NCI-H146 (cell line): ENCODE data around the gene AXIN1.
"Not testable (repeated sequence)": the region's sequence is repeated elsewhere in the genome, so short reads cannot be mapped to it uniquely, and the experiment has no call there.

Source experiments
- DNase-seq: peaks from one replicate; lab custom pipeline; 2025; lab: John Stamatoyannopoulos, UW

Gene AXIN1

DNA sequence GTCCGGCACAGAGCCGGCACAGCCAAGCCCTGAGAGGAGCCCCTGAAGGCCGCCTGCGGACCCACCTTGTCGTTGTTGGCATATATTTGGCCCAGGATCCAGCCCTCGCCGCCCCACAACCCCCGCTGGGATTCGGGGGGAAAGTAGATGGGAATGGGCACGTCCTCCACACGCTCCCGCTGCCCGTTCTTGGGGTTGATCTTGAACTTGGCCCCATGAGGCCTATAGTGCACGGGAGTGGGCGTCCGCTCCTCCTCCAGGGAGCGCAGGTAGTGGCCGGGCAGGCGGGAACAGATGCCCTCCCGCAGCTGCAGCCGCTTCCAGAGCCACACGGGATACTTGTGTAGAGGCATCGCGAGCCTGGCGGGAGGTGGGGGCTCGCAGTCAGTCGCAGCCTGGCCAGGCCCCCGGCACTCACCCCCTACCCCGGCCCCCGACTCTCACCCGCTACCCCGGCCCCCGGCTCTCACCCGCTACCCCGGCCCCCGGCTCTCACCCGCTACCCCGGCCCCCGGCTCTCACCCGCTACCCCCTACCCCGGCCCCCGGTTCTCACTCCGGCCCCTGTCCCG is 17.4 kb upstream of the AXIN1 start:
- DNase-seq = no peak

GRCh38 chr16:369275-369865 is 16.8 kb upstream of the AXIN1 start:
- DNase-seq = no peak

DNA sequence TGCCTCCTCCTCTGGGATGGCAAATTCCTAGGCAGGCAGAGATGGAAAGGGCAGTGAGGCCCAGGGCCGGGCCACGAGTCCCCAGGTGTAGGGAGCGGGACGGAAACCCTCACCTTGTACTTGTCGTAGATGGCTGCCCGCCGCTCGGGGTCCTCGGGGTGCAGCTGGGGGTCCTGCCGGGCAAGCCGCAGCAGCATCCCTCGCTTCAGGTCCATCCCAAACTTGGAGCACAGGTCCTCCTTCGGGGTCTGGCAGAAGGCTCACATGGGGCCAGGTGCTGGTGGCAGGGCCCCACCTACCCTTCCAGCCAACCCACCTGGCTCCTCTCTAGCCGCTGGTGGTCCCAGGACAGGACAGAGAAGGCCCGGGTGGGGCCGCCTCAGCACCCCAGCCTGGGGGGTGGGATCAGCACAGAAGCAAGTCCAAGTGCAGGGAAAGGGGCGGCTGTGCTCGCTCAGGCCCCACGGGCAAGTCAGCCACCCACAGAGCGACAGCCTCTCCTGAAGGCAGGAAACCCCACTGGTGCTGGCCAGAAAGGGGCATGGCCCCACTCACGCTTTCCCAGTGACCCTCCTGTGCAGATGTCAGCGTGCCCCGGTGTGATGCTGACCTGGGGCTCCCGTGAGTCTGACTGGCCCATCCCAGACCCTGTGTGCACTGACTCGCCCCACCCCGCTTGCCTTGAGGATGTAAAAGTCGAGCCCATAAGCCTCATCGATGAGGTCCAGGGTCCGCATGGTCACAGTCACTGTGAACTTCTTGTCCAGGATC is 16.1 kb upstream of the AXIN1 start:
- no peak for DNase-seq

- DNase-seq = no peak
These were observed 14.9 kb upstream of the AXIN1 start for GRCh38 chr16:367333-367903.

DNA sequence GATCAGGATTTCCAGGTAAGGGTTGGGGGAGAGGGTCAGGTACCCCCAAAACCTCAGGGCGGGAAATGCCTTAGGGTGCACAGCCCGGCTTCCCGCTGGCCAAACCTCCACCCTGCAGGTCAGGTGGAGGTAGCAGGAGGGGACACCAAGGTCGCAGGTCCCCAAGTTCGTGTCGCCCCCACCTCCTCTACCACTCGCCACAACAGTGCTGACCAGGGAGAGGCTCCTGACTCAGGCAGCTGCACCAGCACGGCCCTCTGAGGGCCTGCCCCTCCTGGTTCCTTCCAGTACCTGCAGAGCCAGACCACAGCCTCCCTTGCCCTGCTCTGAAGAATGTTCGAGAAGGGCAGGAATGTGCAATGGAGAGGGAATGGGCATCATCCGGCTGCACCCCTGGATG is 14.0 kb upstream of the AXIN1 start:
- no peak for DNase-seq

DNA sequence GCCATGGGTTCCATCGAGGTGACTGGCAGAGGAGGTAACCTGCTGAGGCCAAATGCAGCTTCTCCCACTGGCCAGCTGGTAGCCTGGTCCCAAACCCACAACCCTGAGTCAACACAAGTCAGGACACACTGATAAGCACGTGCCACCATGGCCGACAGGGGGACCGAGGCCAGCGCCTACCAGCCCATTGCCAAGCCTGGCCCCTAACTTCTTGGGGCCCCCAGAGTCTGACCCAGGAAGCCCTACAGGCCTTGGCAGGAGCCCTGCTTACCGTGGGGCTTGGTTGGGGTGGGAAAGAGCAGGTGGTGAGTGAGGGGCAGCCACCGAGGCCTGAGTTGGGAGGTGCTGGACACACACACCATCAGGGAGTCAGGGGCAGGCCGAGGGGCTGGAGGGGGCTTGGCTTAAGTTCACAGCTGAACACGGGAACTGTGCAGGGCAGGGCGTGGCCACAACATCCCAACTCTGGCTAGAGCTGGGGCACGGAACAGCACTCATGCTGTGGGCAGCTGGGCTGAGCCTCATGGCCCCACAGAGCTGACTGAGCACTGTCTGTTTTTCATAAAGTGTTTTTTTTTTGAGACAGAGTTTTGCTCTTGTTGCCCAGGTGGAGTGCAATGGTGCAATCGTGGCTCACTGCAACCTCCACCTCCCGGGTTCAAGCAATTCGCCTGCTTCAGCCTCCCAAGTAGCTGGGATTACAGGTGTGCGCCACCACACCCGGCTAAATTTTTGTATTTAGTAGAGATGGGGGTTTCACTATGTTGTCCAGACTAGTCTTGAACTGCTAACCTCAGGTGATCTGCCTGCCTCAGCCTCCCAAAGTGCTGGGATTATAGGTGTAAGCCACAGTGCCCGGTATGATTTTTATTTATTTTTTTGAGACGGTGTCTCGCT is 12.3 kb upstream of the AXIN1 start:
- DNase-seq = no peak

- DNase-seq = no peak
These were observed 11.4 kb upstream of the AXIN1 start for GRCh38 chr16:363766-364490.

DNA sequence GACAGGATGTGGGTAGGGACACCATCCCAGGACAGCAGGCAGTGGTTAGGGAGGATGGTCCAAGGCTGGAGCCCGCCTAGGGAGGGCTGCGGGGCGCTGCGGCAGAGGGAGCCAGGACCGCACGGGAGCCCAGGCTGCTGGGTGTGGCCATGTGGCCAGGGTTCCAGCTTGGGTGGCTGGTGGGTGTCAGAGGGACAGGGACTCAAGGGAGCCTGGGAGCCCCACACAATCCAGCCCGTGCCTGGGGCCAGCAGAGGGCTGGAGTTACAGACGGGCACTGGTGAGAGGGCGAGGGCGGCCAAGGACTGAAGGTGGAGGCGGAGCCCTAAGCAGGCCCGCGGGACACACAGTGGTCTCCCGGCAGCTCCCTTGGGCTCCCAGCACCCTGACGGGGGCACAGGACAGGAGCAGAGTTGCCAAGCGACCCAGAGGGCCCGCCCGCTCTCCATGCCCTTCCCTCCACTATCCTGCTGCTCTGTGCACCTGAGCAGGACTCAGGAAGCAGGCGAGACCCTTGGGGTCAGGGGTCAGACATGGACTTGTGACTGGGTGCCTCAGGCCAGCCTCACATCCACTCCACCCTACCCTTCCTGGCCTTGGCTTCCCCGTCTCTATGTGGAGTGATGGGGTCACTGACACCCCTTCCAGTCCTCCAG is 10.7 kb upstream of the AXIN1 start:
- DNase-seq = no peak

DNA sequence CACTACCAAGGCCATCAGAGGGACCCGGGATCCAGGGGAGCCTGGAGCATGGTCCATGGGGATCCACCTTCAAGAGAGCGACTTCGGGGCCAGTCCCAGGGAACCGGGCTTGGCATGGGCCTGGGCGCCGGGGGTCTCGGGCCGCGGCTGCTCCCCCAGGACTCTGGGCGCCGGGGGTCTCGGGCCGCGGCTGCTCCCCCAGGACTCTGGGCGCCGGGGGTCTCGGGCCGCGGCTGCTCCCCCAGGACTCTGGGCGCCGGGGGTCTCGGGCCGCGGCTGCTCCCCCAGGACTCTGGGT is 10.1 kb upstream of the AXIN1 start:
- not testable (repeated sequence) for DNase-seq

DNA sequence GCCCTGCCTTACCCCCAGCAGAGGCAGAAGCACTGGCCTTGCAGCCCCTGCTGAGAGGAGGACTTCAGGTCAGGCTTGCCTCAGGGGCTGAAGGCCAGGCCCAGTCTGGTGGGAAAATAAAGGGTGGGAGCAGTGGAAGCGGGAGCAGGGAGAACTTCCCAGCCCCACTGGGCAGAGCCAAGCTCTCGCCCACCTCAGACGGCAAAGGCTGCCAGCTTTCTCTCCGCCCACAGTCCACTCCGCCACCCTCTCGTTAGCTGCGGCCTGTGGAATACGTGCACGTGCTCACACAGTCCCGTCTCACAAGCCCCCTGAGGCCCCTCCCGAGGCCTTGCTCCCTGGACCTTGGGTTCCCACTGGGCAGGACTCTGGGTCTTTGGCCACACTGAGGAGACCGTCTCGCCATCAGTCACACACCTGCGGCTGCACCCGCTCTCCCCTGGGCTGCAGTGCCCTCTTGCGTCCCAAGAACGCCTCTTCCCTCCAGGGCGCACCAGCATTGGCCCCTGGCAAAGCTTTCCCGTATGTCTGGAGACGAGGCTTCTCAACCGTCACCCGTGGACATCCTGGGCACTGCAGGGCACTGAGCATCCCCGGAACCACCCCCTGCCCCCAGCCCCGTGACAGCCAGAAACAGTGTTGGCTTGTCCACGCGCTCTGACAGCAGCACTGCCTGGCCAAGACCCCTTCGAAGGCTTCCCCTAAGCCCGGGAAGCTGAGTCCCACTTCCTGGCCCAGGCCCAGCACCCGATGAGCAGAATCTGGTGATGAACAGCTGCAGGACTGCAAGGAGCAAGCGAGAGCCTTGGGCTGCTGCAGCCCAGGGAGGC is 9.6 kb upstream of the AXIN1 start:
- DNase-seq = peak; percentile 88

DNA sequence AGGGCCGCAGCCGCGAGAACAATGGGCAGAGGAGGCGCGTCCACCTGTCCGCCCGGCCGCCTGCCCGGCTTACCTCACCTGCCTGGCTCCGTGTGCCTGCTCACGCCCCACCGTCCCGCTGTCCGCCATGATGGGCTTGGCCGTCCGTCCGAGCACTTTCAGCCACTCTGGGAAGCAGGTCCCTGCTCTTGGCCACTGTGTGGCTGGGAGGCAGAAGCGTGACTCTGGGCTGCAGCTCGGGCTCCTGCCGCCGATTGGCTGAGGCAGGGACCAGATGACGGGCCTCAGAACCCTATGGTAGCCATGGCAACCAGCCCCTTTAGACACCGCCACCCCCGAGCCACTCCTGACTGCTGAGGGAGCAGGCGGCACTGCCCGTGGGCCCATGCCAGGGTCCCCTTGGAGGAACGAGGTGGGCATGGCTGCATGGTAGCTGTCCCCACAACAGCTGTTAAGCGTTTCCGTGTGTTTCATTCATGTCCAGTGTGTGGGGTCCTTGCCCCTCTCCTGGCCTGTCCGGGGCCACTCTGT is 8.9 kb upstream of the AXIN1 start:
- peak; percentile 76 for DNase-seq

- no peak for DNase-seq
These were observed 8.3 kb upstream of the AXIN1 start for GRCh38 chr16:360698-361336.

- DNase-seq = no peak
These were observed 7.6 kb upstream of the AXIN1 start for GRCh38 chr16:359871-360697.

- DNase-seq = no peak
These were observed 6.7 kb upstream of the AXIN1 start for GRCh38 chr16:359067-359763.

DNA sequence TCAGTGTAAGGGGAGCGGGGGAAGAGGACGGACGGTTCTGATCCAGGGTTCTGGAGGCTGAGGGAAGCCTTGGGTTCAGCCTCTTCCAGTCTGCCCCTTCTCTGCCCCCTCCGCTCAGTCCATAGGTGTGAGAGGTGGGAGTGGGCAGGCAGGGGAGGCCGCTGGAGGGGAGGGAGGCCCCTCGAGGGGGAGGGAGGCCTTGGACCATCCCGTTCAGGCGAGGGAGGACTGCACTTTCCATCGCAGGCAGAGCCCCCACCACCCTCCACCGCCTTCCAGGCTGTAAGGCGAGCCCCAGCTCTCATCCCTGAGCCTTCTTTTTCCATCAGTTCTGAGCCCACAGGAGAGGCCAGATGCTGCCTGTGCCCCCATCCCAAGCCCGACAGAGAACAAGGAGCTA is 4.2 kb upstream of the AXIN1 start:
- no peak for DNase-seq

DNA sequence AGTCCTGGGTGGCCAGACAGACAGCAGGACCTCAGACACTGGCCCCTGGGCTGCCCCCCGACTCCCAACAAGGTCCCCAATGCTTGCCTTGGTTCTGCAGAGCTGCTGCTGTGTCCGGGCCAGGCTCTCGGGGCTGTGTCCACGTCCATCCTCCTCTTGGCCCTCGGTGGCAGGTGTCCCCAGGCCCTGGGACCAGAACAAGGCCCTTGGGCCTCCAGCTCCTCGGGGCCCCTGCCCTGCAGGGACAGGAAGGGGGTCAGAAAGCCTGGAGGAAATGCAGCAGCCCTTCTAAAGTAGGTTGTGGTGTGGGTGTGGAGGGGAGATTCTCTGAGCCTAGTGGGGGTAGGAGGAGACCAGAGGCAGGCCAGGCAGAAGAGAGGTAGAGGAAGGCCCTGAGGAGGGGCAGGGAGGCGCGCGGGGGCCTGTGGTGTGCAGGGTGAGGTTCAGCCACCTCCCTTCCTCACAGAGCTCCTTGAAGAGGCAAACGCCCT is 2.5 kb upstream of the AXIN1 start:
- DNase-seq = no peak

GRCh38 chr16:354291-354881 is 1.9 kb upstream of the AXIN1 start:
- no peak for DNase-seq
